HepG2 (cell line): ENCODE data around the gene FRMD8. TPM values are rescaled to one million over a fixed set of nuclear protein-coding genes. Genes with fewer than 3 reads are reported as not detected.
A peak's percentile ranks its signal among the peaks of the same experiment; 100 is the strongest.

ENCODE experiments used
- ATAC-seq: fragments of 200-7000 bp; cut with Tn5 transposase; 3 replicates; pipeline ENCODE4 v1.9.1; 2020; ENCODE audit warnings: mild to moderate bottlenecking, moderate library complexity
- BruUV-seq: library from RNA; stranded (reverse); fragments of 400-500 nt; replicated peaks from 2 replicates; lab custom pipeline; 2021; lab: Mats Ljungman, UMichigan
- CTCF ChIA-PET: fragments of 300-600 bp; formaldehyde crosslinking; extraction: SDS; loops from one replicate; lab custom pipeline; 2021; ENCODE audit warnings: low total read pairs, inconsistent platforms, low intra/inter-chr PET ratio; lab: Yijun Ruan, JAX
- POLR2A ChIA-PET: fragments of 350-600 bp; sonication (Branson Sonifier 250); formaldehyde crosslinking; loops from one replicate; lab custom pipeline; 2020; ENCODE audit warnings: antibody characterized with exemption, inconsistent platforms; lab: Yijun Ruan, JAX
- DNase-seq: peaks from one replicate; pipeline ENCODE4 v3.0.0-alpha.2; 2015; ENCODE audit warnings: low spot score
- FAIRE-seq: peaks from 3 replicates; lab custom pipeline; 2011; peaks lifted over from hg19 to GRCh38; lab: Jason Lieb, UNC
- H2AFZ ChIP-seq: one replicate; pipeline ENCODE4 v1.6.1; 2011; ENCODE audit warnings: low read length, inconsistent platforms
- H3K27ac ChIP-seq: fragments of 300-600 bp; 3 replicates; pipeline ENCODE4 v1.8.0; 2011; ENCODE audit warnings: mixed run types, mild to moderate bottlenecking, mixed read lengths, low read length, inconsistent platforms; ENCODE audit not compliant: insufficient read depth; ENCODE audit errors: extremely low read length
- H3K27me3 ChIP-seq, 2 experiments: fragments of 200-600 bp in 1 of 2; 2 replicates in 1 of 2; 3 replicates in 1 of 2; pipeline versions ENCODE4 v1.6.0 to v1.8.0; 2011; ENCODE audit warnings: low read length in 2 of 2, mild to moderate bottlenecking in 2 of 2, moderate library complexity in 2 of 2, inconsistent platforms in 1 of 2; ENCODE audit not compliant: insufficient read depth in 2 of 2, control insufficient read depth in 1 of 2
- H3K36me3 ChIP-seq, 2 experiments: fragments of 200-600 bp in 1 of 2; replicated peaks in 1 of 2; 2 replicates in 1 of 2; 3 replicates in 1 of 2; pipeline versions ENCODE4 v1.5.1 to v1.8.0; 2011; ENCODE audit warnings: low read length in 2 of 2, inconsistent platforms in 1 of 2; ENCODE audit not compliant: insufficient read depth in 2 of 2, control insufficient read depth in 1 of 2
- H3K4me1 ChIP-seq: 2 replicates; pipeline ENCODE4 v1.5.1; 2012; ENCODE audit warnings: low read length, inconsistent platforms; ENCODE audit not compliant: insufficient read depth
- H3K4me2 ChIP-seq: 2 replicates; pipeline ENCODE4 v1.6.0; 2011; ENCODE audit warnings: low read depth, low read length, inconsistent platforms
- H3K4me3 ChIP-seq, 3 experiments: fragments of 200-600 bp in 1 of 3; sonication (generic), shearing (Covaris generic) in 1 of 3; replicated peaks in 1 of 3; 2 replicates each; pipeline ENCODE4 v1.5.1; 2011 to 2016; ENCODE audit warnings: low read length in 3 of 3, inconsistent platforms in 2 of 3, low read depth in 2 of 3, mild to moderate bottlenecking in 2 of 3, control low read depth in 1 of 3, mixed read lengths in 1 of 3; ENCODE audit not compliant: insufficient read depth in 1 of 3
- H3K79me2 ChIP-seq: one replicate; pipeline ENCODE4 v1.6.1; 2011; ENCODE audit warnings: low read length, inconsistent platforms; ENCODE audit not compliant: insufficient read depth
- H3K9ac ChIP-seq: 2 replicates; pipeline ENCODE4 v1.6.0; 2011; ENCODE audit warnings: mild to moderate bottlenecking, low read depth, low read length, inconsistent platforms; ENCODE audit not compliant: insufficient read depth
- H3K9me3 ChIP-seq: 2 replicates; pipeline ENCODE4 v1.5.1; 2012; ENCODE audit warnings: mild to moderate bottlenecking, low read length
- H4K20me1 ChIP-seq: 2 replicates; pipeline ENCODE4 v1.6.0; 2011; ENCODE audit warnings: inconsistent platforms, mild to moderate bottlenecking, low read length, moderate library complexity; ENCODE audit not compliant: insufficient read depth
- BCLAF1 ChIP-seq: fragments of 450-650 bp; IDR thresholded peaks from 2 replicates; pipeline ENCODE4 v1.6.1; 2017; ENCODE audit warnings: mild to moderate bottlenecking
- CEBPZ ChIP-seq: IDR thresholded peaks from 2 replicates; pipeline ENCODE4 v1.6.1; 2012; ENCODE audit warnings: low read length, improper control_type of control experiment
- KAT8 ChIP-seq: IDR thresholded peaks from 2 replicates; pipeline ENCODE4 v1.6.1; 2016; ENCODE audit warnings: missing genetic modification reagents, missing compliant biosample characterization
- KDM1A ChIP-seq: IDR thresholded peaks from 2 replicates; pipeline ENCODE4 v1.6.1; 2016; ENCODE audit warnings: missing compliant biosample characterization
- POLR2A ChIP-seq, 2 experiments: IDR thresholded peaks; 2 replicates each; pipeline ENCODE4 v1.6.1; 2011; ENCODE audit warnings: low read depth in 2 of 2, low read length in 2 of 2, mild to moderate bottlenecking in 1 of 2, moderate library complexity in 1 of 2; ENCODE audit not compliant: insufficient read depth in 1 of 2
- POLR2AphosphoS5 ChIP-seq: IDR thresholded peaks from 2 replicates; pipeline ENCODE4 v1.6.1; 2012; ENCODE audit warnings: low read depth, low read length
- RARG ChIP-seq: sonication (generic); formaldehyde crosslinking; IDR thresholded peaks from 2 replicates; pipeline ENCODE4 v1.4.0; 2020; ENCODE audit warnings: low read depth, mild to moderate bottlenecking, missing genetic modification reagents
- RBFOX2 ChIP-seq: fragments of 200-400 bp; formaldehyde crosslinking; IDR thresholded peaks from 2 replicates; pipeline ENCODE4 v1.6.1; 2017; ENCODE audit warnings: low read depth, mild to moderate bottlenecking, low read length
- RORA ChIP-seq: sonication (generic); formaldehyde crosslinking; IDR thresholded peaks from 2 replicates; pipeline ENCODE4 v1.5.0; 2020; ENCODE audit warnings: mild to moderate bottlenecking, missing genetic modification reagents, moderate library complexity
- RXRA ChIP-seq: sonication (generic); formaldehyde crosslinking; IDR thresholded peaks from 2 replicates; pipeline ENCODE4 v1.5.1; 2020; ENCODE audit warnings: missing genetic modification reagents
- SAP130 ChIP-seq: IDR thresholded peaks from 2 replicates; pipeline ENCODE4 v1.6.1; 2016; ENCODE audit warnings: low read depth
- ZNF234 ChIP-seq: sonication (generic); formaldehyde crosslinking; conservative IDR thresholded peaks from 2 replicates; pipeline ENCODE4 v1.5.1; 2020; ENCODE audit warnings: mild to moderate bottlenecking, missing genetic modification reagents
- ZNF44 ChIP-seq: sonication (generic); formaldehyde crosslinking; IDR thresholded peaks from 2 replicates; pipeline ENCODE4 v1.5.1; 2020; ENCODE audit warnings: mild to moderate bottlenecking, missing genetic modification reagents
- WGBS: methylation state at CpG from one replicate; pipeline ENCODE4 v1.1.6; 2017; ENCODE audit warnings: low lambda C conversion rate; 5-methylcytosine and 5-hydroxymethylcytosine counted together
- in situ Hi-C: cut with HindIII; loops from 2 replicates; pipeline ENCODE4 v1.10.0; 2017; ENCODE audit warnings: low pct_unique_long_range_greater_than_20kb; ENCODE audit not compliant: extremely low pct_ligation_motif_present
- intact Hi-C: fragments of 100-400 bp; cut with micrococcal nuclease; formaldehyde crosslinking; loops from one replicate; pipeline ENCODE4 v1.10.0; 2022; ENCODE audit not compliant: unreplicated experiment
- polyA plus RNA-seq, 8 experiments: library from polyadenylated mRNA; depleted of rRNA in 3 of 8; stranded (reverse) in 7 of 8; unstranded in 1 of 8; fragments of >200 nt; fragmentation: Illumina TruSeq in 4 of 8; extraction: Trizol in 4 of 8; gene quantifications; 2 replicates each; pipeline versions ENCODE4 v1.2.1 to v1.2.3, GENCODE V29; 2011 to 2016; ENCODE audit warnings: low read depth in 4 of 8, missing spikeins in 1 of 8, mixed read lengths in 1 of 8; ENCODE audit not compliant: insufficient read depth in 1 of 8
- total RNA-seq, 5 experiments: library from RNA; depleted of rRNA; stranded (reverse); fragments of >200 nt; fragmentation: Illumina TruSeq; extraction: Trizol; gene quantifications; 2 replicates each; pipeline ENCODE4 v1.2.3, GENCODE V29; 2016; ENCODE audit warnings: low read depth in 1 of 5
- TF ChIP-seq, protein P1 (sequence below): sonication (generic); formaldehyde crosslinking; IDR thresholded peaks from 2 replicates; pipeline ENCODE4 v1.5.1; 2020; ENCODE audit warnings: missing genetic modification reagents, mild to moderate bottlenecking, borderline replicate concordance

FRMD8 gene
- total and polyA plus RNA-seq, 2 of the 13 experiments (the other 11 are each of a cell fraction or from before 2014, with no cell fraction given): 5.8 to 20.6 TPM

DNA sequence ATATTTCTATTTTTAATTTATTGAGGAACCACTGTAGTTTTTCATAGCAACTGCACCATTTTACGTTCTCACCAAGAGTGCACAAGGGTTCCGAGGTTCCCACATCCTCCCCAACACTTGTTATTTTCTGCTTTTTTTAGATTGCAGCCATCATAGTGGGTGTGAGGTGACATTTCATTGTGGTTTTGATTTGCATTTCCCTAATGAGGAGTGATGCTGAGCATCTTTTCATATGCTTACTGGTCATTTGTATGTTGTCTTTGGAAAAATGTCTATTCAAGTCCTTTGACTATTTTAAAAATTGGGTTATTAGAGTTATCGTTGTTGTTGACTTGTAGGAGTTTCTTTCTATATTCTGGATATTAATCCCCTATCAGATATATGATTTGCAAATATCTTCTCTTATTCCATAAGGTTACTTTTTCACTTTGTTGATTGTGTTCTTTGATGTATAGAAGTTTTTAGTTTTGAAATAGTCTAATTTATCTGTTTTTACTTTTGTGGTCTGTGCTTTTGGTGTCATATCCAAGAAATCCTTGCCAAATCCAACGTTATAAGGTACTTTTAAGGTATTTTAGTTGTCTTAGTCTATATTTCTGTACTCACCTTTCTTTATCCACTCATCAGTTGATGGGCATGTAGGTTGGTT lies 45.1 kb downstream of the FRMD8 start (continued):
- no peak for TF ChIP-seq BCLAF1

DNA sequence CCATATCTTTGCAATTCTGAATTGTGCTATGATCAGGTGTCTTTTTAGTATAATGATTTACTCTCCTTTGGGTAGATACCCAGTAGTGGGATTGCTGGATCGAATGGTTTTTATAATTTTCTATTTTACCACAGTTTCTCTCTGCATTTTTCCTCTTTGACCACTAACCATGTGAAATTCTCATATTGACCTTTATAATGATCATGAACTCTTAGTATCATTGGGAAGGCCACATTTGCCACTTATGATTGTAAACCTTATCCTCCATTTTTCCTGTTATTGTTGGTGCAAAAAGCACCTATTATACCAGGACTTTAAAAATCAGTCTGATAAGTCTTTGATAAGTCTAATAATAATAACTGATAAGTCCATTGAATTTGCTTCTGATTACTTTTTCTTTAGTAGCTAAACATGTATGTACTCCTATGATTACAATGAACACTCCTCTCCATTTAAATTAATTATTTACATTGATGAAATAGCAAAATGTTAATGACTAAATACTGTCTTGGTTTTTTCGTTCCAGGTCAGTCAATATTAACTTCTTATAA lies 45.7 kb downstream of the FRMD8 start:
- ChIA-PET CTCF (interaction anchor here (1.9 kb wide), 1 partner anchor 16 kb away, joined by 20 read pairs; no protein-coding TSS in a partner anchor), POLR2A (interaction anchor here (0.7 to 1.6 kb wide), 4 partner anchors 10 to 58 kb away, joined by 3 to 15 read pairs (median 6); partner anchors contain the start of gene NEAT1)
- Histone ChIP-seq H3K4me3 (no peak overlapping the region), H4K20me1 (peaks cover 99% of the 10 kb centered on the region), H3K9ac (no peak overlapping the region), H2AFZ (no peak overlapping the region), H3K4me2 (0 out of 2 replicates have a peak overlapping the region, but pooled peaks have one; percentile 6), H3K36me3 (peaks cover 5 to 29% of the 10 kb centered on the region in 2 experiments; a peak in 4 of 5 replicates), H3K27ac (no peak overlapping the region), H3K9me3 (no peaks in the 10 kb centered on the region), H3K79me2 (peaks cover 71% of the 10 kb centered on the region), H3K27me3 (no peaks in the 10 kb centered on the region), H3K4me1 (peaks cover 88% of the 10 kb centered on the region)
- in situ Hi-C loops (no loop called here), intact Hi-C loops (no loop called here)
- 81% methylated on average over 2 of the region's 2 CpGs for WGBS
- FAIRE-seq: no peak
- BruUV-seq: no TSS peak
- TF ChIP-seq POLR2AphosphoS5: peak; percentile 28; the same call in 1 of the 2 replicates
- no peak for TF ChIP-seq KAT8
- TF ChIP-seq RXRA (CRISPR knock-in tag): no peak
- TF ChIP-seq RARG (CRISPR knock-in tag): no peak
- TF ChIP-seq RORA (CRISPR knock-in tag): no peak
- TF ChIP-seq RBFOX2: peak; percentile 71
- TF ChIP-seq POLR2A (IDR thresholded peaks at IDR 0.05; ENCODE audit: insufficient read depth in 1 of 2, low read depth in 2 of 2, low read length in 2 of 2): peak in 1 of 2 experiments; percentile 44; a peak in 2 of 4 replicates
- no peak for TF ChIP-seq CEBPZ
- TF ChIP-seq, protein P1, sequence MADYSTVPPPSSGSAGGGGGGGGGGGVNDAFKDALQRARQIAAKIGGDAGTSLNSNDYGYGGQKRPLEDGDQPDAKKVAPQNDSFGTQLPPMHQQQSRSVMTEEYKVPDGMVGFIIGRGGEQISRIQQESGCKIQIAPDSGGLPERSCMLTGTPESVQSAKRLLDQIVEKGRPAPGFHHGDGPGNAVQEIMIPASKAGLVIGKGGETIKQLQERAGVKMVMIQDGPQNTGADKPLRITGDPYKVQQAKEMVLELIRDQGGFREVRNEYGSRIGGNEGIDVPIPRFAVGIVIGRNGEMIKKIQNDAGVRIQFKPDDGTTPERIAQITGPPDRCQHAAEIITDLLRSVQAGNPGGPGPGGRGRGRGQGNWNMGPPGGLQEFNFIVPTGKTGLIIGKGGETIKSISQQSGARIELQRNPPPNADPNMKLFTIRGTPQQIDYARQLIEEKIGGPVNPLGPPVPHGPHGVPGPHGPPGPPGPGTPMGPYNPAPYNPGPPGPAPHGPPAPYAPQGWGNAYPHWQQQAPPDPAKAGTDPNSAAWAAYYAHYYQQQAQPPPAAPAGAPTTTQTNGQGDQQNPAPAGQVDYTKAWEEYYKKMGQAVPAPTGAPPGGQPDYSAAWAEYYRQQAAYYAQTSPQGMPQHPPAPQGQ (CRISPR knock-in tag): no peak
- TF ChIP-seq SAP130 (CRISPR knock-in tag): 0 out of 2 replicates have a peak, but pooled peaks have one; percentile 7
- no peak for TF ChIP-seq KDM1A (CRISPR knock-in tag)
- no peak for TF ChIP-seq ZNF44
- no peak for TF ChIP-seq ZNF234 (CRISPR knock-in tag)
- no peak for ATAC-seq
- no peak for DNase-seq
